GM19468 (cell line): ENCODE data around the gene KIF23.

Experiments used
- ATAC-seq: cut with Tn5 transposase; IDR thresholded peaks from one replicate; pipeline ENCODE4 v1.9.1; 2021; ENCODE audit warnings: mild to moderate bottlenecking, moderate library complexity, moderate number of reproducible peaks; ENCODE audit not compliant: unreplicated experiment; ENCODE audit errors: extremely low read depth

KIF23 gene

GRCh38 chr15:69460481-69460880 is 46.3 kb downstream of the KIF23 start:
- no peak for ATAC-seq

GRCh38 chr15:69462030-69462492 is 47.9 kb downstream of the KIF23 start:
- ATAC-seq, result no peak

DNA sequence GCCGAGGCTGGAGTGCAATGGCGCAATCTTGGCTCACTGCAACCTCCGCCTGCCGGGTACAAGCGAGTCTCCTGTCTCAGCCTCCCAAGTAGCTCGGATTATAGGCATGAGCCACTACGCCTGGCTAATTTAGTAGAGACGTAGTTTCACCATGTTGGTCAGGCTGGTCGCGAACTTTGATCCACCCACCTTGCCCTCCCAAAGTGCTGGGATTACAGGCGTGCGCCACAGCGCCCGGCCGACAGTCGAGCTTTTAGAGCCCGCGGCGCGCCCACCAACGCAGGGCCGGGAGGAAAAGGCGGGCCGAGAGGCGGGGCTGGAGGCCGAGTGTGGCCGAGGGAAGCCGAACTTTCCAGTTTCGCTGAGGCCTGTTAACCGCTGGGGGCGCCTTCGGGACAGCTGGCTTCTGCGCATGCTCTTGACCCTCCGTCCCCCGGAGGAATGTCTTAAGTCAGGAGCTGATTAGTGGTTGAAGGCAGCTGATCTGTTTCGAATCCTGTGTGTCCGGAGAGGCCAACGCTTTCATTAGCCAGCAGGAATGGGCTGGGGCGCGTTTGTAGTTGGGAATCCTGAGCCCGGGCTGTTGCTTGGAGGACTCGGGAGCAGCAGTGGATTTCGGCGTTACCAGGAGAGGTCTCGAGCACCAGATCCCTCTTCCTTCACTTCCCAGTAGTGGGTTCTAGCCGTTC is 48.5 kb downstream of the KIF23 start:
- peak; percentile 88 for ATAC-seq

DNA sequence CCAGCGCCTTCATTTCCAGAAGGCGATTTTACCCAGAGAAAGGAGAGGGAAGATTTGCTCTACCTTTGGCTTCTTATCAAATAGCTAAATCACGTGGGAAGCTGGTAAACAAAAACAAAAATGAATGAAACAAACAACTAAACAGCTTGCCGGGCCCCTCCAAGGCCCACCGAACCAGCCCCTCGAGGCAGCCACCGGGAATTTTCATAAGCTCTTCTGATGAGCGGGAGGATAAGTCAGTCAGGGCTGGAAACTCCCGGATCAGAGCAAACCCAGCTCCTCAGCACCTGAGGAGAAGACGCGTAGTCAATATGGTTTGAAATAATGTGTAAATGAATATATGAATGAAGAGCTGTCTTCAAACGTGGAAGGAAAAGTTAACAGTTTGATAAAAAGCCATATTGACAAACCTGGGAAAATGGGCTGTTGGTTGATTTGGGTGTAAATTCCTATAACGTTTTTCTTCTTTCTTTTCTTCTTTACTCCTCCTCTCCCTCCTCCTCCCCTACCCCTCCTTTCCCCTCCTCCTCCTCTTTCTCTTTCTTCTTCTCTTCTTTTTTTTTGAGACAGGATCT is 49.1 kb downstream of the KIF23 start:
- no peak for ATAC-seq

DNA sequence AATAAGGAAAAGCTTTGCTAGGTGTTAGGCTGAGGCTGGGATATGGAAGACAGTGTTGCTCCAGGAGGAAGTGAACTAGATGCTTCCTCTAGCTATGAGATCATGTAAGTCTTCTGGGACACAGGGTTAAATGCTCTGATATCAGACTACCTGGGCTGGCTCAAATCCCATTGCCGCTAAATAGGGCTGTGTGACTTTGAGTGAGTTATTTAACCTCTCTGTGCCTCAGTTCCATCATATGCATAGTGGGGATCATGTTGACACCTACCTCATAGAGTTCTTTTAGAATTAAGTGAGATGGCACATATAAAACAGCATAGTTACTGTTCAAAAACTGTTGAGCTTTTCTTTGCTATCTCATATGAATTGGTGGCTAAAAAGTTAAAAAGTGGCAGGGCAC is 51.1 kb downstream of the KIF23 start:
- no peak for ATAC-seq

GRCh38 chr15:69466733-69467132 is 52.6 kb downstream of the KIF23 start:
- no peak for ATAC-seq

DNA sequence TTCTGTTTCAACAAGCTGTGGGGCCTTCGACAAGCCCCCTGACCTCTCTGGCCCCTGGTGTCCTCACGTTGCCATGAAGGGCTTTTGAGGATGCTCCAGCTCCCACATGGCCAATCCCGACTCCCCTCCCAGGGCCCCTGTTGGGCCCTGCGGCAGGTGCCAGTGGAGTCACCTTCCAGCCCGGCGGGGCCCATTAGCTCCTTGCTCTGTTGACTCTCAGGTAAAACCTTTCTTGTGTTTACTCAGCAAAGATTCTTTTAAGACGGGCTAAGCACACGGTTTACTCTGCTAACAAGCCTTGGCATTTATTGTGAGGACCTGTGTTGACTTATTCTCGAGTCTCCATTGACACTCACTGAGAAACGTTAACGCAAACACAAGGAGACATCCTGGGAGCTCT is 53.5 kb downstream of the KIF23 start:
- ATAC-seq, result no peak

DNA sequence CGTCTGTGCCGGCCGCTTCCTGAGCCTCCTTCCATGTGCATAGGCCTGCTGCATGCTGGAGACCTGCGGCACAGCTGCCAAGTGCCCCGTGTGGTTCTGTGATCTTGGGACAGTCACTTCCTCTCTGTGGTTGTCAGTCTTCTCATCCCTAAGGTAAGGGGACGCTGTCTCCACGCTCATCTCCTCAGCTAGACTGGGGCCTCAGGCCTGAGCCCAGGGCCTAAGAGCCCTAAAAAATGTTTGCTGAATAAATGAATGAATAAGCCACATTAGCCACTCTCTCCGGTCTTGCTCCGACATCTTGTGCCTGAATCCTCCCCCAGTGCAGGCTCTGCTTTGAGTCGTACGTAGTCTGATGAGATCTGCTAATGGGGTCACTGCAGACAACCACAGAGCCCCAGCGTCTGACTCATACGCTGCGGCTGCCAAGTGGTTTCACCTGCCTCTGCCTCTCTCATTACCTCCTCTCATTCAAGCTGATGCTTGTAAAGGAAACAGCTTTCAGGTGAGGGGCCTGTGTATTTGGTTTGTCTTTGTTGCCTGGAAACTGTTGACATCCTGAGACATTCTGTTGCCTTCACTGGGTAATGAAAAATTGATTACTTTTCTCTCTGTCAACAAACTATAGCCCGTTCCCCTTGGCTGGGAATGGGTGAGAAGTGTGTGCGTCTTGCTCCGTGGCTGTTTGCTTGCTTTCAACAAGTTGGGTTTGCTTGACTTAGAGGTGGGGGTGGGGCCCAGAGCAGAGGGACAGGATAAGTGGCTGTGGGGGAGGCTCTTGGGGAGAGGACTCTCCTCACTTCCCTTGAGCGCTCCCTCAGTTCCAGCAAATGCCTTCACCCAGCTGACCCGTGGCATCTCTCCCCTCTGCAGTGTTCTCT is 54.3 kb downstream of the KIF23 start:
- no peak for ATAC-seq

DNA sequence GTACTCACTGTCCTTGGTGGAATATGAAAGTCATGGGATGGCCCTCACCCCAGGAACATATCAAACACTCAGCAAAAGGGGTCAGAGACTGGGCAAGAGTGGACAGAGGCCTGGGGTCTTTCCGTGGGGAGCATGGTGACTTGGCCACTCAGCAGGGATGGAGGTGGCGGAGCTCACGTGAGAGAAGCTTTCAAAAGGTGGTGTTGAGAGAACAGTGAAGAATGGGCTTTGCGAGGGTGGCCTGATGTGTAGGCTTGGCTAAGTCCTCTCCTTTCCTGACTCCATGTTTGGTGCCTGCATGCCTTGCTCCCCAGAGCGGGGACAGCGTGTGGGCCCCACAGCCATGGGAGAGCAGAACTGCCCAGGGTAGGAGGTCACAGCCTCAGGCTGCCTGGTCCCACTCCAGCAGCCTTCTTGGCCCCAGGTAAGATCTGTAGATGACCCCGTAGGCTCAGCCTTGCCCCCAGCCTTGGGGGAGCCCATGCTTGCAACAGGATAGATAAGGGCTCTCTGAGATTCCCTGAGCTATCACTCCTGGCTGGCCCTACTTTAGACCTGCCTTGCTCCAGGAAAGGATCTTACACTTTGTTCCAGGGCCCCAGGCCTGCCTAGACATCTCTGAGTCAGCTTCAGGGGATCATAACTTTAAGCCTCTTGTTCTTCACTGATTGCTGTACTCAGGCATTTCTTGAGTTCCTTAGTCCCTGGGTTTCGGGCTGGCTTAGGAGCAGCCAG is 55.5 kb downstream of the KIF23 start:
- ATAC-seq, result no peak

DNA sequence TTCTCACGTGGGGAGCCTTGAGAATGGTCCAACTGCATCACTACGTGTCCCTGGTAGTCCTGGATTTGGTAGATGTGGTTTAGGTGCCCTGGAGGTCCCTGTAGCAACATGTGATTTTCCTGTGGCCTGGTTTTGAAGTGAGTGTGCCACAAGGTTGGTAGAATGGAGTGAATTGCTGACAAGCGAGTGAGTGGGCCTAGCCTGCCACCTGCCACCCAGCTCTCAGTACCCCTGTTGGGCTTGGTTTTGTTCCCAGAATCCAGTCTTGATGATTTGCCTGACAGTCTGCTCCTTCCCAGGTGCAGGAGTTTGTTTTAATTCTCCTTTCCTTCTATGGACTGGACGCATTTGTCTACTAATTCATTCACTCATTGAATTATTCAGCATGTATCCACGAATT is 57.9 kb downstream of the KIF23 start:
- ATAC-seq, result no peak

GRCh38 chr15:69472562-69472961 is 58.4 kb downstream of the KIF23 start:
- ATAC-seq, result no peak

DNA sequence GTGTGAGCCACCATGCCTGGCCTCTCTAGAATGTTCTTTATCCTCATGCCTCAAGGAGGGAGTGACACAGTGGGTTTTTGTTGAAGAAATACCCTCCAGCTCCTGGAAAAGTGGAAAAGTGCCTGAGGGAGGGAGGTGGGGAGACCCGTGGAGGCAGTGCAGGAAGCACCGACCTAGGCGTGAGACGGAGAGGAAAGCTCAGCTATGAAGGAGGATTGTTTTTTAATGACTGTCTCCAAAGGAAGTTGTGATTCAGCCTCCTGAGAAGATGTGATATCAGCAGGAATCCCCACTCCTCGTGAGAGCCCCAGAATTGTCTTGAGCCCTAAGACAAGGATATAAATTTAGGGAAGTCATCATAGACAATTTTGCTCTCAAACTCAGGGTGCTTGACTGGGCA is 60.1 kb downstream of the KIF23 start:
- no peak for ATAC-seq

DNA sequence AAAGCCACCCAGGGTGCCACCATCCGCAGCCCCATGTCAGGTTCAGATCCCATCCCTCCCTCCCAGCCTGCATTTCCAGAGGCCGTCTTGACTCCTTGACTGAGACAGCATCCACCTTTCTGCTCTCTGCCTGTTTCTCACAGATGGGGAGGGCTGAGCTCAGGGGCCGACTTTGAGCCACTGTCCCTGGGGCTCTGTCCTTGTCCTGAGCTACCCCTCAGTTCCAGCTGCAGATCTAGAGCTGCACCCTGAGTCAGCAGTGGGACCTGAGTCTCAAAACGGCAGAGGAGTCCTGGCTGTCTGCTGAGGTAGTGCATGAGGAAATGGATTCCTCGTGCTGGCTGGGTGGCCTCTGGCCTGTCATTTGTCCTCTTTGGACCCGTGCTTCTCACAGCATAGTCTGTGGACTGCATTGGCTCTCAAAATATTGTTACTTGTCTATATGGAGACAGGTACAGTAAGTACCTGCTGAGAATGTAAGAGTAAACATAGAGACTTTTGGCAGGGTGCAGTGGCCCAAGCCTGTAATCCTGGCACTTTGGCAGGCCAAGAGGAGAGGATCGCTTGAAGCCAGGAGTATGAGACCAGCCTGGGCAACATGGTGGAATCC is 60.8 kb downstream of the KIF23 start:
- ATAC-seq, result no peak

- ATAC-seq, result no peak
These were observed 61.7 kb downstream of the KIF23 start for GRCh38 chr15:69475769-69476358.

GRCh38 chr15:69476704-69477473 is 62.7 kb downstream of the KIF23 start:
- no peak for ATAC-seq

GRCh38 chr15:69478259-69478781 is 64.2 kb downstream of the KIF23 start:
- no peak for ATAC-seq

DNA sequence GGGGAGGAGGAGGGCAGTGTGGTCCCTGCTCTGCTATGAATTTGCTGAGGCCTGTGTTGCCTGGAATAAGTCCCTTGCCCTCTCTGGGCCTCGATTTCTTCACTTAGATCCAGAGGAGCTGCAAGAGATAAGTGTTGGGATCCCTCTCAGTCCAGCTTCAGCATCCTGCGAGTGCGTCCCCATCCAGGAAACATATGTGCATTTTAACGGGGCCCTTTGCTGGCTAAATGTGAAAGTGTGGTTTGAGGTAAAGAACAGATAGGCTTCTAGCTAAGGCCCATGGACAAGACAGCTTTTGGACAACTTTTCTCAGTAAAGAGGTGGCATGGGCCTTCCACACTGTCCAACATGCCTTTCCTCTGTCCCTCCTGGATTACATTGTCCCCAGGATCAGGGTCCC is 64.9 kb downstream of the KIF23 start:
- ATAC-seq, result no peak

GRCh38 chr15:69479971-69480370 is 65.8 kb downstream of the KIF23 start:
- no peak for ATAC-seq

DNA sequence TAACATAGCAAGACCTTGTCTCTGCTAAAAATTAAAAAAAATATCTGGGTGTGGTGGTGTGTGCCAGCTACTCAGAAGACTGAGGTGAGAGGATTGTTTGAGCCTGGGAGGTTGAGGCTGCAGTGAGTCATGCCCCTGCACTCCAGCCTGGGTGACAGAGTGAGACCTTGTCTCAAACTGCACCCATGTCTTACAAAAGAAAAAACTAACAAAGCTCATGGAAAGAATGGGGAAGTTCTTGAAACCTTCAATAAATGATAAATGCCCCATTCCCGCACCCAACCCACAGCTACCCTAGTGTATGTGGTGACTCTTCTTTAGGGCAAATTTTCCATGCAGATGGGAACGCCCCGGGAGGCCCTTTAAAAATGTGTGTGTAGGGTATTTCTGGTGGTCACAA is 66.8 kb downstream of the KIF23 start:
- no peak for ATAC-seq
